ENCODE results near the gene VPS37D. TPM values are rescaled to one million over a fixed set of nuclear protein-coding genes. Genes with fewer than 3 reads are reported as not detected.

VPS37D gene
- total RNA-seq, 1 experiment from 2014 or later: 4.4 TPM

- intact Hi-C loops (cut with micrococcal nuclease; ENCODE audit: unreplicated experiment): no loop called here
- DNase-seq (ENCODE audit: low read depth, low spot score) (no peak), ATAC-seq (no peak)
- BruUV-seq (replicated peaks): no TSS peak
- no peaks in the 10 kb centered on the region for H3K27me3 ChIP-seq (ENCODE audit: control insufficient read depth, insufficient read depth, low read length)
- H3K9me3 ChIP-seq (ENCODE audit: control insufficient read depth, insufficient read depth, low read depth, low read length): no peaks in the 10 kb centered on the region
- H3K4me1 ChIP-seq (ENCODE audit: control insufficient read depth, insufficient read depth, low read length): peaks cover 83% of the 10 kb centered on the region
- H3K36me3 ChIP-seq (ENCODE audit: control insufficient read depth, insufficient read depth, low read length): no peaks in the 10 kb centered on the region; the same call in none of the 2 replicates
- peak overlapping the region; percentile 80 for H3K27ac ChIP-seq (ENCODE audit: low read length)
- TF ChIP-seq, protein P1, sequence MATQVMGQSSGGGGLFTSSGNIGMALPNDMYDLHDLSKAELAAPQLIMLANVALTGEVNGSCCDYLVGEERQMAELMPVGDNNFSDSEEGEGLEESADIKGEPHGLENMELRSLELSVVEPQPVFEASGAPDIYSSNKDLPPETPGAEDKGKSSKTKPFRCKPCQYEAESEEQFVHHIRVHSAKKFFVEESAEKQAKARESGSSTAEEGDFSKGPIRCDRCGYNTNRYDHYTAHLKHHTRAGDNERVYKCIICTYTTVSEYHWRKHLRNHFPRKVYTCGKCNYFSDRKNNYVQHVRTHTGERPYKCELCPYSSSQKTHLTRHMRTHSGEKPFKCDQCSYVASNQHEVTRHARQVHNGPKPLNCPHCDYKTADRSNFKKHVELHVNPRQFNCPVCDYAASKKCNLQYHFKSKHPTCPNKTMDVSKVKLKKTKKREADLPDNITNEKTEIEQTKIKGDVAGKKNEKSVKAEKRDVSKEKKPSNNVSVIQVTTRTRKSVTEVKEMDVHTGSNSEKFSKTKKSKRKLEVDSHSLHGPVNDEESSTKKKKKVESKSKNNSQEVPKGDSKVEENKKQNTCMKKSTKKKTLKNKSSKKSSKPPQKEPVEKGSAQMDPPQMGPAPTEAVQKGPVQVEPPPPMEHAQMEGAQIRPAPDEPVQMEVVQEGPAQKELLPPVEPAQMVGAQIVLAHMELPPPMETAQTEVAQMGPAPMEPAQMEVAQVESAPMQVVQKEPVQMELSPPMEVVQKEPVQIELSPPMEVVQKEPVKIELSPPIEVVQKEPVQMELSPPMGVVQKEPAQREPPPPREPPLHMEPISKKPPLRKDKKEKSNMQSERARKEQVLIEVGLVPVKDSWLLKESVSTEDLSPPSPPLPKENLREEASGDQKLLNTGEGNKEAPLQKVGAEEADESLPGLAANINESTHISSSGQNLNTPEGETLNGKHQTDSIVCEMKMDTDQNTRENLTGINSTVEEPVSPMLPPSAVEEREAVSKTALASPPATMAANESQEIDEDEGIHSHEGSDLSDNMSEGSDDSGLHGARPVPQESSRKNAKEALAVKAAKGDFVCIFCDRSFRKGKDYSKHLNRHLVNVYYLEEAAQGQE (IDR thresholded peaks at IDR 0.05; ENCODE audit: insufficient read depth in 1 of 2, low read depth in 2 of 2, low read length in 1 of 2): no peak
- TF ChIP-seq SIN3A (IDR thresholded peaks at IDR 0.05; ENCODE audit: borderline replicate concordance, insufficient read depth, low read depth, low read length) (no peak), TCF7L2 (IDR thresholded peaks at IDR 0.05; ENCODE audit: low read depth, low read length) (no peak), POLR2AphosphoS5 (IDR thresholded peaks at IDR 0.05; ENCODE audit: low read depth, low read length) (no peak)
- TF ChIP-seq, protein P2, sequence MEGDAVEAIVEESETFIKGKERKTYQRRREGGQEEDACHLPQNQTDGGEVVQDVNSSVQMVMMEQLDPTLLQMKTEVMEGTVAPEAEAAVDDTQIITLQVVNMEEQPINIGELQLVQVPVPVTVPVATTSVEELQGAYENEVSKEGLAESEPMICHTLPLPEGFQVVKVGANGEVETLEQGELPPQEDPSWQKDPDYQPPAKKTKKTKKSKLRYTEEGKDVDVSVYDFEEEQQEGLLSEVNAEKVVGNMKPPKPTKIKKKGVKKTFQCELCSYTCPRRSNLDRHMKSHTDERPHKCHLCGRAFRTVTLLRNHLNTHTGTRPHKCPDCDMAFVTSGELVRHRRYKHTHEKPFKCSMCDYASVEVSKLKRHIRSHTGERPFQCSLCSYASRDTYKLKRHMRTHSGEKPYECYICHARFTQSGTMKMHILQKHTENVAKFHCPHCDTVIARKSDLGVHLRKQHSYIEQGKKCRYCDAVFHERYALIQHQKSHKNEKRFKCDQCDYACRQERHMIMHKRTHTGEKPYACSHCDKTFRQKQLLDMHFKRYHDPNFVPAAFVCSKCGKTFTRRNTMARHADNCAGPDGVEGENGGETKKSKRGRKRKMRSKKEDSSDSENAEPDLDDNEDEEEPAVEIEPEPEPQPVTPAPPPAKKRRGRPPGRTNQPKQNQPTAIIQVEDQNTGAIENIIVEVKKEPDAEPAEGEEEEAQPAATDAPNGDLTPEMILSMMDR (IDR thresholded peaks at IDR 0.05): no peak
- ChIA-PET CTCF (interaction anchor here (1.1 kb wide), 1 partner anchor 8 kb away, joined by 4 read pairs; no protein-coding TSS in a partner anchor), POLR2A (interaction anchor here (1.1 kb wide), 1 partner anchor 9 kb away, joined by 3 read pairs; no protein-coding TSS in a partner anchor)
- H3K4me3 ChIP-seq (ENCODE audit: low read depth in 2 of 2, low read length in 2 of 2): no peak overlapping the region
- in situ Hi-C loops (cut with HindIII; ENCODE audit: low pct_unique_long_range_greater_than_20kb, low sequenced_read_pairs): no loop called here
Observed at GRCh38 chr7:73703225-73703624, 35.6 kb downstream of the VPS37D start.

GRCh38 chr7:73703757-73704639, 36.4 kb downstream of the VPS37D start:
- intact Hi-C loops (cut with micrococcal nuclease; ENCODE audit: unreplicated experiment) (no loop called here), in situ Hi-C loops (cut with HindIII; ENCODE audit: low pct_unique_long_range_greater_than_20kb, low sequenced_read_pairs) (no loop called here)
- peak; percentile 8 for ATAC-seq
- no peak for DNase-seq (ENCODE audit: low read depth, low spot score)
- H3K4me3 ChIP-seq (ENCODE audit: low read depth in 2 of 2, low read length in 2 of 2): no peak overlapping the region
- H3K9me3 ChIP-seq (ENCODE audit: control insufficient read depth, insufficient read depth, low read depth, low read length): no peaks in the 10 kb centered on the region
- ChIA-PET POLR2A (interaction anchor here (0.6 to 0.7 kb wide), 2 partner anchors 13 to 17 kb away, joined by 3 to 7 read pairs; no protein-coding TSS in a partner anchor), CTCF (no interaction called here)
- peaks cover 83% of the 10 kb centered on the region for H3K4me1 ChIP-seq (ENCODE audit: control insufficient read depth, insufficient read depth, low read length)
- H3K27ac ChIP-seq (ENCODE audit: low read length): peak overlapping the region; percentile 93
- no peaks in the 10 kb centered on the region for H3K27me3 ChIP-seq (ENCODE audit: control insufficient read depth, insufficient read depth, low read length)
- no peak for TF ChIP-seq SIN3A (IDR thresholded peaks at IDR 0.05; ENCODE audit: borderline replicate concordance, insufficient read depth, low read depth, low read length)
- TF ChIP-seq, protein P1 (IDR thresholded peaks at IDR 0.05; ENCODE audit: insufficient read depth in 1 of 2, low read depth in 2 of 2, low read length in 1 of 2): no peak
- no peak; the same call in 1 of the 2 replicates for TF ChIP-seq POLR2AphosphoS5 (IDR thresholded peaks at IDR 0.05; ENCODE audit: low read depth, low read length)
- TF ChIP-seq TCF7L2 (IDR thresholded peaks at IDR 0.05; ENCODE audit: low read depth, low read length): no peak
- TF ChIP-seq, protein P2 (IDR thresholded peaks at IDR 0.05): no peak
- H3K36me3 ChIP-seq (ENCODE audit: control insufficient read depth, insufficient read depth, low read length): no peaks in the 10 kb centered on the region; the same call in none of the 2 replicates
- BruUV-seq (replicated peaks): no TSS peak
